ENCODE results near the gene SMIM44. TPM values are rescaled to one million over a fixed set of nuclear protein-coding genes. Genes with fewer than 3 reads are reported as not detected.

Gene SMIM44
- total and polyA plus RNA-seq, 4 donors = not detected

GRCh38 chr19:3434630-3435553, 48.3 kb downstream of the SMIM44 start:
- WGBS, 2 donors = 3 to 4% methylated on average over 49 to 67 of the region's 67 CpGs
- no peaks in the 10 kb centered on the region for H3K9me3 ChIP-seq (ENCODE audit: control insufficient read depth, low read length)
- ATAC-seq (ENCODE audit: low FRiP score) (peak; percentile 97), DNase-seq (peak; percentile 99 to 100)
- peaks cover 0 to 5% of the 10 kb centered on the region in 2 donors for H3K36me3 ChIP-seq (ENCODE audit: control insufficient read depth in 1 of 2, insufficient read depth in 2 of 2, low read length in 1 of 2)
- H3K4me1 ChIP-seq (ENCODE audit: control insufficient read depth in 1 of 2, insufficient read depth in 2 of 2, low read length in 2 of 2) = no peaks in the 10 kb centered on the region
- peak overlapping the region in 1 of 2 donors; percentile 58 for H3K27ac ChIP-seq (ENCODE audit: low read depth in 1 of 2, low read length in 2 of 2)
- H3K4me3 ChIP-seq (ENCODE audit: low read length in 2 of 2) = no peak overlapping the region
- intact Hi-C loops (cut with DNase I) = loop anchor here (5.0 kb wide), 2 partner anchors 32 to 37 kb away; no protein-coding TSS in a partner anchor
- H3K27me3 ChIP-seq (ENCODE audit: control insufficient read depth in 1 of 2, insufficient read depth in 2 of 2, low read length in 1 of 2) = no peaks in the 10 kb centered on the region

GRCh38 chr19:3433805-3434540, 49.3 kb downstream of the SMIM44 start:
- 89 to 90% methylated on average over 11 of the region's 11 CpGs for WGBS, 2 donors
- no peaks in the 10 kb centered on the region for H3K9me3 ChIP-seq (ENCODE audit: control insufficient read depth, low read length)
- H3K27ac ChIP-seq (ENCODE audit: low read depth in 1 of 2, low read length in 2 of 2) = peak overlapping the region in 1 of 2 donors; percentile 32
- intact Hi-C loops (cut with DNase I) = loop anchor here (5.0 kb wide), 2 partner anchors 33 to 38 kb away; no protein-coding TSS in a partner anchor
- peaks cover 0 to 5% of the 10 kb centered on the region in 2 donors for H3K36me3 ChIP-seq (ENCODE audit: control insufficient read depth in 1 of 2, insufficient read depth in 2 of 2, low read length in 1 of 2)
- no peak for ATAC-seq (ENCODE audit: low FRiP score)
- no peak for DNase-seq
- H3K27me3 ChIP-seq (ENCODE audit: control insufficient read depth in 1 of 2, insufficient read depth in 2 of 2, low read length in 1 of 2) = no peaks in the 10 kb centered on the region
- no peaks in the 10 kb centered on the region for H3K4me1 ChIP-seq (ENCODE audit: control insufficient read depth in 1 of 2, insufficient read depth in 2 of 2, low read length in 2 of 2)
- no peak overlapping the region for H3K4me3 ChIP-seq (ENCODE audit: low read length in 2 of 2)

- H3K4me1 ChIP-seq (ENCODE audit: control insufficient read depth in 1 of 2, insufficient read depth in 2 of 2, low read length in 2 of 2) = no peaks in the 10 kb centered on the region
- no peaks in the 10 kb centered on the region for H3K27me3 ChIP-seq (ENCODE audit: control insufficient read depth in 1 of 2, insufficient read depth in 2 of 2, low read length in 1 of 2)
- DNase-seq = no peak
Observed at GRCh38 chr19:3433313-3433712, 49.9 kb downstream of the SMIM44 start.

More at GRCh38 chr19:3433313-3433712, 49.9 kb downstream of the SMIM44 start:
- no peak for ATAC-seq (ENCODE audit: low FRiP score)
- H3K9me3 ChIP-seq (ENCODE audit: control insufficient read depth, low read length) = no peaks in the 10 kb centered on the region
- 78 to 81% methylated on average over 12 of the region's 12 CpGs for WGBS, 2 donors
- H3K27ac ChIP-seq (ENCODE audit: low read depth in 1 of 2, low read length in 2 of 2) = peak overlapping the region in 1 of 2 donors; percentile 15
- intact Hi-C loops (cut with DNase I) = loop anchor here (5.0 kb wide), 2 partner anchors 34 to 39 kb away; no protein-coding TSS in a partner anchor
- peaks cover 0 to 3% of the 10 kb centered on the region in 2 donors for H3K36me3 ChIP-seq (ENCODE audit: control insufficient read depth in 1 of 2, insufficient read depth in 2 of 2, low read length in 1 of 2)
- H3K4me3 ChIP-seq (ENCODE audit: low read length in 2 of 2) = no peak overlapping the region

Other genes starting within 250 kb of the SMIM44 start
- gene NFIC, start 116.9 kb downstream of the SMIM44 start, total RNA-seq = 100 to 1,000 TPM; 175 to 188 TPM
- 10 to 100 TPM; 37.5 to 37.7 TPM for gene NFIC, start 116.9 kb downstream of the SMIM44 start, polyA plus RNA-seq
- not detected for gene SMIM24, start 2.9 kb downstream of the SMIM44 start, total RNA-seq
- 10 to 100 TPM in 1 of 2 donors, under 1 TPM in 1; 0.67 to 62.6 TPM for gene SMIM24, start 2.9 kb downstream of the SMIM44 start, polyA plus RNA-seq
- 1 to 10 TPM; 6.1 to 7.9 TPM for gene DOHH, start 17.2 kb upstream of the SMIM44 start, total RNA-seq
- 10 to 100 TPM in 1 of 2 donors, 1 to 10 TPM in 1; 6.9 to 11.5 TPM for gene DOHH, start 17.2 kb upstream of the SMIM44 start, polyA plus RNA-seq
- 10 to 100 TPM; 33.7 to 42.0 TPM for gene FZR1, start 22.9 kb upstream of the SMIM44 start, total RNA-seq
- 10 to 100 TPM in 1 of 2 donors, 1 to 10 TPM in 1; 8.0 to 25.2 TPM for gene FZR1, start 22.9 kb upstream of the SMIM44 start, polyA plus RNA-seq
- 1 to 10 TPM; 1.8 to 2.4 TPM for gene TEKTIP1, start 55.7 kb upstream of the SMIM44 start, total RNA-seq
- gene TEKTIP1, start 55.7 kb upstream of the SMIM44 start, polyA plus RNA-seq = under 1 TPM in 1 of 2 donors, not detected in 1; 0.46 TPM
- 10 to 100 TPM; 40.7 to 47.7 TPM for gene MFSD12, start 74.1 kb upstream of the SMIM44 start, total RNA-seq
- 10 to 100 TPM in 1 of 2 donors, 1 to 10 TPM in 1; 9.5 to 33.9 TPM for gene MFSD12, start 74.1 kb upstream of the SMIM44 start, polyA plus RNA-seq
- gene HMG20B, start 89.5 kb upstream of the SMIM44 start, total RNA-seq = 10 to 100 TPM; 66.3 to 67.8 TPM
- gene HMG20B, start 89.5 kb upstream of the SMIM44 start, polyA plus RNA-seq = 100 to 1,000 TPM in 1 of 2 donors, 10 to 100 TPM in 1; 67.7 to 175 TPM
- 1 to 10 TPM; 2.6 to 5.0 TPM for gene GIPC3, start 102.0 kb upstream of the SMIM44 start, total RNA-seq
- gene GIPC3, start 102.0 kb upstream of the SMIM44 start, polyA plus RNA-seq = 1 to 10 TPM in 1 of 2 donors, under 1 TPM in 1; 0.50 to 1.3 TPM
- 10 to 100 TPM; 36.0 to 40.5 TPM for gene TBXA2R, start 123.4 kb upstream of the SMIM44 start, total RNA-seq
- 10 to 100 TPM in 1 of 2 donors, 1 to 10 TPM in 1; 9.6 to 30.9 TPM for gene TBXA2R, start 123.4 kb upstream of the SMIM44 start, polyA plus RNA-seq
- 10 to 100 TPM; 16.4 to 19.3 TPM for gene CACTIN, start 143.3 kb upstream of the SMIM44 start, total RNA-seq
- 10 to 100 TPM in 1 of 2 donors, 1 to 10 TPM in 1; 4.5 to 18.2 TPM for gene CACTIN, start 143.3 kb upstream of the SMIM44 start, polyA plus RNA-seq
- 10 to 100 TPM; 78.7 to 83.3 TPM for gene PIP5K1C, start 217.0 kb upstream of the SMIM44 start, total RNA-seq
- gene PIP5K1C, start 217.0 kb upstream of the SMIM44 start, polyA plus RNA-seq = 10 to 100 TPM; 25.2 to 26.8 TPM
- gene TJP3, start 224.9 kb upstream of the SMIM44 start, total RNA-seq = under 1 TPM; 0.26 to 0.60 TPM
- gene TJP3, start 224.9 kb upstream of the SMIM44 start, polyA plus RNA-seq = 10 to 100 TPM in 1 of 2 donors, under 1 TPM in 1; 0.84 to 29.2 TPM

Data from aorta (tissue), 5 donors.